SJSA1 (cell line): Measurements from ENCODE around the gene ZNF738. TPM values are rescaled to one million over a fixed set of nuclear protein-coding genes. Genes with fewer than 3 reads are reported as not detected.
"Not testable (repeated sequence)": the region's sequence is repeated elsewhere in the genome, so short reads cannot be mapped to it uniquely, and the experiment has no call there.

Source experiments
- DNase-seq, 2 experiments: peaks; one replicate each; pipeline ENCODE4 v3.0.0-alpha.2; 2015 to 2020; ENCODE audit warnings: low spot score in 2 of 2, low read depth in 1 of 2
- H3K27ac ChIP-seq: fragments of 250-450 bp; sonication (Bioruptor Pico); 2 replicates; pipeline ENCODE4 v1.5.1; 2020; ENCODE audit warnings: mild to moderate bottlenecking, moderate library complexity
- H3K27me3 ChIP-seq: fragments of 250-450 bp; sonication (Bioruptor Pico); replicated peaks from 2 replicates; pipeline ENCODE4 v1.5.1; 2020; ENCODE audit warnings: mild to moderate bottlenecking, moderate library complexity
- H3K36me3 ChIP-seq: fragments of 250-450 bp; sonication (Bioruptor Pico); 2 replicates; pipeline ENCODE4 v1.5.1; 2020; ENCODE audit warnings: mild to moderate bottlenecking
- H3K4me1 ChIP-seq: fragments of 250-450 bp; sonication (Bioruptor Pico); replicated peaks from 2 replicates; pipeline ENCODE4 v1.6.1; 2021; ENCODE audit warnings: mild to moderate bottlenecking
- H3K4me3 ChIP-seq: fragments of 250-450 bp; sonication (Bioruptor Pico); 2 replicates; pipeline ENCODE4 v1.5.1; 2020; ENCODE audit warnings: mild to moderate bottlenecking
- H3K9me3 ChIP-seq: fragments of 250-450 bp; sonication (Bioruptor Pico); replicated peaks from 2 replicates; pipeline ENCODE4 v1.5.1; 2020; ENCODE audit warnings: mild to moderate bottlenecking
- total RNA-seq: library from RNA; depleted of rRNA; stranded (reverse); fragments of >200 nt; shearing (Covaris generic); gene quantifications from 2 replicates; pipeline ENCODE4 v1.2.3, GENCODE V29; 2014; rRNA removed

Gene ZNF738
- 11.5 and 18.4 TPM in 2 replicates for total RNA-seq

DNA sequence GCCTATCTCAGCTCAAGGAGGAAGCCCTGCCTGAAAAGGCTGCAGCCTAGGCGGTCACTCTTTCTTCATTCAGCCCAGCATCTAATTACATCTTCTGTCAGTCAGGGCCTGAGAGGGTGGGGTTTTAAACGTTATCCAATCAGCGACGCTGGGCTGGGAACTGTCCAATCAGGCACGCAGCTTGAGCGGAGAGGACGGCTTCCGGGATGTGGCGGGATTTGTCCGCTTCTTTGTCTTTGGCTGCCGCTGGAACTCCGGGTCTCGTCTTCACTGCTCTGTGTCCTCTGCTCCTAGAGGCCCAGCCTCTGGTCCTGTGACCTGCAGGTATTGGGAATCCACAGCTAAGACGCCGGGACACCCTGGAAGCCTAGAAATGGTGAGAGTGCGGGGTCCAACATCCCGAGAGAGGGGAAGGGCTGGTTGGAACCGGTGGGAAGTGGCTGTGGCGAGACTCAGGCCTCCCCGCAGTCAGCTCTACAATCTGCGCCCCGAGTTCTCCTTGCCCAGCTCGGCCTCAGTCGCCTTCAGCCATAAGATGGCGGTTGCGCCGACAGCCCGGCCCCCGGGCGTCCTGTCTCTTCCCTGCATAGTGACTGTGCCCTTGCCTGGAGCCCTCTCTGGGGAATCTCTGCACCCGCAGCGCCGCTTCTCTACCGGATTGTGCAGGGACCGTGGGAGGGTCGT lies at the start of gene ZNF738:
Gene ZNF738, plus strand, starts transcription at position 233 of the 684 bp plus-strand sequence. Its CDS starts 141 bp downstream, at position 374.
- no peaks in the 10 kb centered on the region for H3K27me3 ChIP-seq
- peaks cover 8% of the 10 kb centered on the region; the same call in 1 of the 2 replicates for H3K9me3 ChIP-seq
- peak within 1 kb of the TSS; percentile 56 for H3K27ac ChIP-seq
- peaks cover 23% of the 10 kb centered on the region for H3K36me3 ChIP-seq
- peak; percentile 83 to 91 for DNase-seq
- H3K4me3 ChIP-seq: peak within 1 kb of the TSS; percentile 55
- H3K4me1 ChIP-seq: no peaks in the 10 kb centered on the region

DNA sequence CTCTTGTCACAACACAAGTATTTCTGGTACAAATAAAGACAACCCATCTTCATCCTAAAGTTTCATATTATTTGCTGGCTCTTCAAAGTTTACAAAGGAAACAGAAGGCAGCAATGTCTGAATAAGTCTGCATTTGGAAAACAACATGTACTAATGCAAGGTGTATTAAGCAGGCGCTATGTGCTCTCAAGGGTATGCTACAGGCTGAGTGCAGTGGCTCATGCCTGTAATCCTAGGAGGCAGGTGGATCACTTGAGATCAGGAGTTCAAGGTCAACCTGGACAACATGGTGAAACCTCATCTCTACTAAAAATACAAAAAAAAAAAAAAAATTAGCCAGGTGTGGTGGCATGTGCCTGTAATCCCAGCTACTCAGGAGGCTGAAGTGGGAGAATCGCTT lies 46.0 kb upstream of the ZNF738 start:
- not testable (repeated sequence) for H3K4me1 ChIP-seq, H3K27me3 ChIP-seq, H3K4me3 ChIP-seq, H3K27ac ChIP-seq, H3K9me3 ChIP-seq, DNase-seq
- peaks cover 32% of the 10 kb centered on the region for H3K36me3 ChIP-seq

DNA sequence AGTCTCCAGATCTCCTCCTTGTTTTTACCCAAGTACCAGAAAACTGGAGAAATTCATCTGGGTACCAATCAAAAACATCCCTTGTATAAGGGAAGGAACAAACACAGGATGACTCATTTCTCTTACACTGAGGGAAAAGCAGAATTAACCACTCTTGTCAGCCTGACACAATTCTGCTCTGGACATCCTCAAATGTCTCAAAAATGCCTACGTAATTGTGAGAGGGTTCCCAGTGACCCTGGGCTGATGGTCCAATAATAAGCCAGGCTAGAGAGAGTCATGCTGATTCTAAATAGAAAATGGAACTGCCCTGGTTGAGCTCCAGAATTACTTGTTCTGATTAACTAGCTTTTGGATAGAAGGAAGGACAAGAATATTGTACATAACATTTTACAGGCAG lies 44.1 kb upstream of the ZNF738 start:
- peaks cover 4% of the 10 kb centered on the region; the same call in 1 of the 2 replicates for H3K9me3 ChIP-seq

DNA sequence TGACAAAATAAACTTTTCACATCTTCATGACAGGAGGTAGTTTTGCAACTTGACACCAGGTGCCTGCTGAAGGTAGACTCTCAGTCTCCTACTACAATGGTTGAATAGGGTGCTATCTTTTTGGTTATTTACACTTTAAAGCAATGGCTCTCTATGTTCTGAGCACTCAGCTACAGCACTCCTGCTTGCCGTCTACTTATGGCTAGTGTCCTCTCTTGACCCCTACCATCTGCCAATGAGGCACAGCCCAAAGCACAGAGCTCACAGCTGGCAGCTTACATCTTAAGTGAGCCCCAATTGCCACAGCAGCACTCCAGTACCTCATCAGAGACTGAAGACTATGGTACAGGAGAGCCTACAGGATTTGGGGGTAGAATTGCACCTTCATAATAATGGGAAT lies 41.0 kb upstream of the ZNF738 start:
- DNase-seq: no peak
- Histone ChIP-seq H3K27me3 (no peaks in the 10 kb centered on the region), H3K4me1 (no peaks in the 10 kb centered on the region), H3K9me3 (peaks cover 4% of the 10 kb centered on the region; the same call in 1 of the 2 replicates), H3K4me3 (no peak overlapping the region), H3K27ac (no peak overlapping the region), H3K36me3 (peaks cover 24% of the 10 kb centered on the region)

More for the DNA sequence above, 44.1 kb upstream of the ZNF738 start:
- H3K27me3 ChIP-seq: no peaks in the 10 kb centered on the region
- no peak overlapping the region for H3K27ac ChIP-seq
- H3K4me1 ChIP-seq: no peaks in the 10 kb centered on the region
- H3K4me3 ChIP-seq: no peak overlapping the region
- peaks cover 26% of the 10 kb centered on the region for H3K36me3 ChIP-seq
- no peak for DNase-seq

DNA sequence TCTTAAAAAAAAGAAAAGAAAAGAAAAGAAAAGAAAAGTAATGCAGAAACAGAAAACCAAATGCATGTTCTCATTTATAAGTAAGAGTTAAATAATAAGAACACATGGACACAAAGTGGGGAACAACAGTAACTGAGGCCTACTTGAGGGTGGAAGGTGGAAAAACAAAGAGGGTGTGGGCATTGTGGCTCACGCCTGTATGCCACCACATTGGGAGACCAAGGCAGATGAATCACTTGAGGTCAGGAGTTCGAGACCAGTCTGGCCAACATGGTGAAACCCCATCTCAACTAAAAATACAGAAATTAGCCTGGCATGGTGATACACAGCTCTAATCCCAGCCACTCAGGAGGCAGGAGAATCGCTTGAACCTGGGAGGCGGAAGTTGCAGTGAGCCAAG lies 37.7 kb upstream of the ZNF738 start:
- H3K9me3 ChIP-seq: peaks cover 6% of the 10 kb centered on the region; the same call in 1 of the 2 replicates
- H3K4me1 ChIP-seq: no peaks in the 10 kb centered on the region
- H3K27ac ChIP-seq: no peak overlapping the region
- H3K27me3 ChIP-seq: no peaks in the 10 kb centered on the region
- DNase-seq: no peak
- no peak overlapping the region for H3K4me3 ChIP-seq
- peaks cover 27% of the 10 kb centered on the region for H3K36me3 ChIP-seq

DNA sequence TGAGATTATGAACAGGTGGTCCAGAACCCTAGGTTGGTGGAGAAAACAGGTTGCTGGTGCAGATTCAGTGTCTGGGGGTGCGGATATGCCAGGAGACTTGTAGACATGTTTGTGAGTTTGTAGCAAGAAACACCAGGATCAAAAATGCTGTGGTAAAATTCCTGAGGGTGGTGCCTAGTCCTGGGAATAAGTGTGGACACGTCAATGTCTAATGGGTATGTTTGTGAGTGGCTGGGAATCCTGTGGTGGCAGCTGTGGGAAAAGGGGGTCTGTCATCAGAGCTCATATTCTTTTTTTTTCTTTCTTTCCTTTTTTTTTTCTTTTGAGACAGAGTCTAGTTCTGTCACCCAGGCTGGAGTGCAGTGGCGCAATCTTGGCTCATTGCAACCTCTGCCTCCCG lies 36.8 kb upstream of the ZNF738 start:
- peaks cover 31% of the 10 kb centered on the region for H3K36me3 ChIP-seq
- H3K9me3 ChIP-seq: peaks cover 6% of the 10 kb centered on the region; the same call in 1 of the 2 replicates
- no peak for DNase-seq
- no peaks in the 10 kb centered on the region for H3K4me1 ChIP-seq
- no peaks in the 10 kb centered on the region for H3K27me3 ChIP-seq
- no peak overlapping the region for H3K27ac ChIP-seq
- no peak overlapping the region for H3K4me3 ChIP-seq

DNA sequence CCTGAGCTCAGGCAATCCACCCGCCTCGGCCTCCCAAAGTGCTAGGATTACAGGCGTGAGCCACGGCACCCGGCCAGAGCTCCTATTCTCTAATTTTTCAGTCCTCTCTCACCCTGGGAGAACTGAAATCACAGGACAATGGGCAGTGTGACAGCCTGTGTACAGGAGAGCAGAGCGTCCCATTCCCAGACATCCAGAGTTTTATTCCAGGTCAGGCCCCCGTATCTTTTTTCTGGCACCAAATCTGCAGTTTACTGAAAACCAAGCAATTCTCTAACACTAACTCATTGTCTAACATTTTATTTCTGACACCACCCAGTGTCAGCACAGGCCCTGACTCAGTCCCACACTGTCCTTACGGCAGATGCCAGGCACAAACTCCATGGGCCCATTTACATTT lies 36.3 kb upstream of the ZNF738 start:
- peaks cover 30% of the 10 kb centered on the region for H3K36me3 ChIP-seq
- H3K9me3 ChIP-seq: peaks cover 3% of the 10 kb centered on the region; the same call in 1 of the 2 replicates
- H3K4me1 ChIP-seq: no peaks in the 10 kb centered on the region
- H3K4me3 ChIP-seq: no peak overlapping the region
- H3K27ac ChIP-seq: no peak overlapping the region
- no peaks in the 10 kb centered on the region for H3K27me3 ChIP-seq
- DNase-seq: no peak

DNA sequence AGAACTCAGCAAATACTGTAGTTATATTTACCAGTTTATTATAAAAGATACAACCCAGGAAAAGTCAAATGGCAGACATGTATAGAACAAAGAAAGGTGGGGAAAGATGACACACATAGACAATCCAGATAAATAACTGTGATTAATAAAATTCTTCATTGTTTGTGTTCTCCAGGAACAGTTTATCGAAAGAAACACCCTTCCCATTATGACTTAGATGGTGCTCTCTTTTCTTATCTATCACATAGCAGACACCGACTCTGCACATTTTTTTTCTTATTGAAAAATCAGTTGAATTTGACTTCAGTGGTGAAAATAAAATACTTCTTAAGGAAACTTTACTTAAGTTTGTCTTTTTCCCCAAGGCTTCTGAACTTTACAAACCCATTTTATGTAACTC lies 35.8 kb upstream of the ZNF738 start:
- Histone ChIP-seq H3K27me3 (no peaks in the 10 kb centered on the region), H3K9me3 (peaks cover 2% of the 10 kb centered on the region; the same call in 1 of the 2 replicates), H3K4me3 (no peak overlapping the region), H3K36me3 (peaks cover 25% of the 10 kb centered on the region), H3K4me1 (no peaks in the 10 kb centered on the region), H3K27ac (no peak overlapping the region)
- no peak for DNase-seq

DNA sequence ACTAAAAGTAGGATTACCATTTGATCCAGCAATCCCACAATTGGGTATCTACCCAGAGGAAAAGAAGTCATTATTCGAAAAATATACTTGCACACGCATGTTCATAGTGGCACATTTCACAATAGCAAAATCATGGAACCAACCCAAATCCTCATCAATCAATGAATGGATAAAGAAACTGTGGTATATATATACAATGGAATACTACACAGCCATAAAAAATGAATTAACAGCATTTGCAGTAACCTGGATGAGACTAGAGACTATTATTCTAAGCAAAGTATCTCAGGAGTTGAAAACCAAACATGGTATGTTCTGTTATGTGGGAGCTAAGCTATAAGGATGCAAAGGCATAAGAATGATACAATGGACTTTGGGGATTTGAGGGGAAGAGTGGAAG lies 32.6 kb upstream of the ZNF738 start:
- H3K4me3 ChIP-seq: no peak overlapping the region
- H3K36me3 ChIP-seq: peaks cover 19% of the 10 kb centered on the region
- H3K27ac ChIP-seq: no peak overlapping the region
- H3K9me3 ChIP-seq: peaks cover 2% of the 10 kb centered on the region; the same call in 1 of the 2 replicates
- H3K27me3 ChIP-seq: no peaks in the 10 kb centered on the region
- no peaks in the 10 kb centered on the region for H3K4me1 ChIP-seq
- no peak for DNase-seq

DNA sequence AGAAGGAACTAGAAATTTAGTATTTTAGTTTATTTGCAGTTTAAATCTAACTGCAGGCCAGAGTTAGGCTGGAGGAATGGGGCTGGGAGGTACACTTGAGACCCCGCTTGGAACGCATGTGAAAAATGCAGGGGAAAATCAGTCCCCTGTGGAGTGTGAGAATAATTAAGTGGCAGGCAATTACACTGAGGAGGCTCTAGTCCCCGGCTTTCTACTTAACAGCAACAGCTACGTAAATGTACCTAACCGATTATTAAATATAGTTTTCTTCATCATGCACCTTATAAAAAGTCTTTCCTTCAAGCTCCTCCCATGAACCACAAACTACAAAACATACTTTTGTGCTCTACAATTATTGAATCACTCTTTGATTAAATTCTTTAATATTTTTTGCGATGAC lies 30.4 kb upstream of the ZNF738 start:
- peaks cover 14% of the 10 kb centered on the region for H3K36me3 ChIP-seq
- H3K4me1 ChIP-seq: no peaks in the 10 kb centered on the region
- DNase-seq: no peak
- peak overlapping the region; percentile 56 for H3K4me3 ChIP-seq
- no peak overlapping the region for H3K27ac ChIP-seq
- H3K27me3 ChIP-seq: no peaks in the 10 kb centered on the region
- H3K9me3 ChIP-seq: no peaks in the 10 kb centered on the region; the same call in 1 of the 2 replicates

DNA sequence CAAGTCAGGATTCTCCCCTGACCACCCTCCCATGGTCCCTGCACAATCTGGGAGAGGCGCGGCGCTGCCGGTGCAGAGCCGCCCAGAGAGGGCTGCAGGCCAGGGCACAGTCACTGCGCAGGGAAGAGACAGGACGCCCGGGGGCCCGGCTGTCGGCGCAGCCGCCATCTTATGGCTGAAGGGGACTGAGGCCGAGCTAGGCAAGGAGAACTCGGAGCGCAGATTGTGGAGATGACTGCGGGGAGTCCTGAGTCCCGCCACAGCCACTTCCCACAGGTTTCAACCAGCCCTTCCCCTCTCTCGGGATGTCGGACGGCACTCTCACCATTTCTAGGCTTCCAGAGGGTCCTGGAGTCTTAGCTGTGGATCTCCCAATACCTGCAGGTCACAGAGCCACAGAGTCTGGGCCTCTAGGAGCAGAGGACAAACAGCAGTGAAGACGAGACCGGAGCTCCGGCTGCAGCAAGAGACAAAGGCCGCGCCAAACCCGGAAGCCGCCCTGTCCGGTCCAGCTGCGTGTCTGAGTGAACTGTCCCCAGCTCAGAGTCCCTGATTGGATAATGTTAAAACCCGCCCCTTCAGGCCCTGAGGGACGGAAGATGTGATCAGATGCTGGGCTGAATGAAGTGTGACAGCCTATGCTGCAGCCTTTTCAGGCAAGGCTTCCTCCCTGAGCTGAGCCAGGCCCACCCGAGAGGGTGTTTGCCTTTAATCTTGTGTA lies 29.8 kb upstream of the ZNF738 start, which contains the start of gene ZNF708:
Gene ZNF708, minus strand, starts transcription at position 526 of the 721 bp plus-strand sequence. Its CDS starts 198 bp downstream, at position 328.
- Histone ChIP-seq H3K27ac (peak within 1 kb of the TSS; percentile 66), H3K36me3 (peaks cover 14% of the 10 kb centered on the region), H3K27me3 (no peaks in the 10 kb centered on the region), H3K4me3 (peak within 1 kb of the TSS; percentile 56), H3K4me1 (no peaks in the 10 kb centered on the region), H3K9me3 (no peaks in the 10 kb centered on the region; the same call in 1 of the 2 replicates)
- DNase-seq: peak; percentile 81 to 89

DNA sequence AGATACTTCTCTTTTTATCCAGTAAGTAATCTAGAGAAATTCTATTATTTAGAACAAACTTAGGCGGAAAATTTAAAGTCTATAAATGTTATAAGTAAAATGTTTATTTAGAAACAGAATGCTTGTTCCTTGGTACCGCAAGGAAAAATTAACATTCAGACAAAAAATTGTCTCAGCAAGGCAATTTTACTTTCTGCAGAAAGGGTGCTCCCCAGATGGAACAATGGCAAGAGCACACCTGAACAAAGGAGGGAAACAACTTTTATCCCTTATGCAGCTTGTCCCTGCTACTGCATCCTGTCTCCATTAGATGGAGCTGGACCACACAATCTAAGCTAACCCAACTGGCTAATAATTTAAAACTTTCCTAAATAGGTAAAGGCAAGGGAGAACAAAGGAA lies 23.1 kb upstream of the ZNF738 start:
- no peak for DNase-seq

DNA sequence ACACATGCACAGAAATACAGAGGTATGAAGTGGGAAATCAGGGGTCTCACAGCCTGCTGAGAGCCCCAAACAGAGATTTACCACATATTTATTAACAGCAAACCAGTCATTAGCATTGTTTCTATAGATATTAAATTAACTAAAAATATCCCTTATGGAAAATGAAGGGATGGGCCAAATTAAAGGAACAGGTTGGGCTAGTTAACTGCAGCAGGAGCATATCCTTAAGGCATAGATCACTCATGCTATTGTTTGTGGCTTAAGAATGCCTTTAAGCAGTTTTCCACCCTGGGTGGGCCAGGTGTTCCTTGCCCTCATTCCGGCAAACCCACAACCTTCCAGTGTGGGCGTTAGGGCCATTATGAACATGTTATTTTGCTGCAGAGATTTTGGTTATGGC lies 14.0 kb upstream of the ZNF738 start:
- H3K9me3 ChIP-seq, H3K4me1 ChIP-seq, DNase-seq, H3K36me3 ChIP-seq, H3K4me3 ChIP-seq, H3K27ac ChIP-seq, H3K27me3 ChIP-seq: not testable (repeated sequence)

More for the DNA sequence above, 23.1 kb upstream of the ZNF738 start:
- Histone ChIP-seq H3K27me3 (no peaks in the 10 kb centered on the region), H3K27ac (no peak overlapping the region), H3K4me3 (no peak overlapping the region), H3K4me1 (no peaks in the 10 kb centered on the region), H3K36me3 (no peaks in the 10 kb centered on the region), H3K9me3 (peaks cover 7% of the 10 kb centered on the region; the same call in 1 of the 2 replicates)

DNA sequence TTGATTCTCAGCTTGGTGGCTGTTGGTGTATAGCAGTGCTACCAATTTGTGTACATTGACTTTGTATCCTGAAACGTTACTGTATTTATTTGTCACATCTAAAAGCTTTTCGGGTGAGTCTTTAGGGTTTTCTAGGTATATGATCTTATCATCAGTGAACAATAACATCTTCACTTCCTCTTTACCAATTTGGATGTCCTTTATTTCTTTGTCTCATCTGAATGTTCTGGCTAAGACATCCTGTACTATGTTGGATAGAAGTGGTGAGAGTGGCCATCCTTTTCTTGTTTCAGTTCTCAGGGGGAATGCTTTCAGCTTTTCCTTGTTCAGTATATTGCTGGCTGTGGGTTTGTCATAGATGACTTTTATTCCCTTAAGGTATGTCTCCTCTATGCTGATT lies 6.0 kb upstream of the ZNF738 start:
- Histone ChIP-seq H3K4me3 (no peak overlapping the region), H3K36me3 (no peaks in the 10 kb centered on the region), H3K27me3 (no peaks in the 10 kb centered on the region), H3K4me1 (no peaks in the 10 kb centered on the region), H3K27ac (no peak overlapping the region), H3K9me3 (peaks cover 6% of the 10 kb centered on the region; the same call in 1 of the 2 replicates)
- DNase-seq: no peak
